ENCODE measurements around the gene STYXL1. TPM values are rescaled to one million over a fixed set of nuclear protein-coding genes. Genes with fewer than 3 reads are reported as not detected.

The STYXL1 gene
- total RNA-seq, 6 experiments from 2014 or later: 13.8 to 28.5 (median 21.2) TPM

- WGBS (ENCODE audit: insufficient coverage, low coverage, low lambda C conversion rate, missing lambda C conversion rate): 84% methylated on average over 4 of the region's 14 CpGs
- DNase-seq (peak in 1 of 3 donors; percentile 22), ATAC-seq (no peak)
- peaks cover 0 to 42% (median 28%) of the 10 kb centered on the region in 4 donors for H3K36me3 ChIP-seq
- H3K4me3 ChIP-seq: no peak overlapping the region
- H3K27ac ChIP-seq: no peak overlapping the region
- no peak for TF ChIP-seq CTCF (IDR thresholded peaks at IDR 0.05)
- TF ChIP-seq POLR2A (IDR thresholded peaks at IDR 0.05): no peak
- intact Hi-C loops (cut with DNase I): no loop called here
- H3K9me3 ChIP-seq: no peaks in the 10 kb centered on the region
- peaks cover 0 to 27% (median 13%) of the 10 kb centered on the region in 4 donors for H3K4me1 ChIP-seq
- no peaks in the 10 kb centered on the region for H3K27me3 ChIP-seq
These were observed 17.3 kb upstream of the STYXL1 start for GRCh38 chr7:76065016-76065612.

GRCh38 chr7:76064208-76064970 is 16.6 kb upstream of the STYXL1 start:
- TF ChIP-seq POLR2A (IDR thresholded peaks at IDR 0.05): no peak
- no peak for TF ChIP-seq CTCF (IDR thresholded peaks at IDR 0.05)
- H3K27me3 ChIP-seq: no peaks in the 10 kb centered on the region
- H3K9me3 ChIP-seq: no peaks in the 10 kb centered on the region
- ATAC-seq (no peak), DNase-seq (no peak)
- peaks cover 0 to 48% (median 33%) of the 10 kb centered on the region in 4 donors for H3K36me3 ChIP-seq
- WGBS (ENCODE audit: insufficient coverage, low coverage, low lambda C conversion rate, missing lambda C conversion rate): 57% methylated on average over 9 of the region's 24 CpGs
- peaks cover 0 to 32% (median 16%) of the 10 kb centered on the region in 4 donors for H3K4me1 ChIP-seq
- intact Hi-C loops (cut with DNase I): no loop called here
- no peak overlapping the region for H3K27ac ChIP-seq
- H3K4me3 ChIP-seq: no peak overlapping the region

GRCh38 chr7:76063525-76063924 is 15.7 kb upstream of the STYXL1 start:
- TF ChIP-seq CTCF (IDR thresholded peaks at IDR 0.05) (no peak), POLR2A (IDR thresholded peaks at IDR 0.05) (no peak)
- H3K27ac ChIP-seq: no peak overlapping the region
- H3K4me1 ChIP-seq: peaks cover 0 to 41% (median 21%) of the 10 kb centered on the region in 4 donors
- intact Hi-C loops (cut with DNase I): no loop called here
- peak; percentile 63 to 76 (median 67) for DNase-seq
- H3K9me3 ChIP-seq: no peaks in the 10 kb centered on the region
- peaks cover 0 to 50% (median 34%) of the 10 kb centered on the region in 4 donors for H3K36me3 ChIP-seq
- 93% methylated on average over 3 of the region's 14 CpGs for WGBS (ENCODE audit: insufficient coverage, low coverage, low lambda C conversion rate, missing lambda C conversion rate)
- peak in 2 of 4 donors; percentile 14 to 32 for ATAC-seq
- no peaks in the 10 kb centered on the region for H3K27me3 ChIP-seq
- no peak overlapping the region for H3K4me3 ChIP-seq

GRCh38 chr7:76063114-76063513 is 15.3 kb upstream of the STYXL1 start:
- no peaks in the 10 kb centered on the region for H3K9me3 ChIP-seq
- intact Hi-C loops (cut with DNase I): no loop called here
- H3K27ac ChIP-seq: no peak overlapping the region
- DNase-seq: no peak
- H3K4me1 ChIP-seq: peaks cover 0 to 45% (median 23%) of the 10 kb centered on the region in 4 donors
- no peaks in the 10 kb centered on the region for H3K27me3 ChIP-seq
- 100% methylated on average over 1 of the region's 10 CpGs for WGBS (ENCODE audit: insufficient coverage, low coverage, low lambda C conversion rate, missing lambda C conversion rate)
- ATAC-seq: no peak
- peaks cover 0 to 52% (median 35%) of the 10 kb centered on the region in 4 donors for H3K36me3 ChIP-seq
- H3K4me3 ChIP-seq: no peak overlapping the region
- TF ChIP-seq POLR2A (IDR thresholded peaks at IDR 0.05) (no peak), CTCF (IDR thresholded peaks at IDR 0.05) (no peak)

Measured in right lobe of liver (tissue), 6 donors.